Stimulated activated CD8-positive, alpha-beta memory T cell treated with anti-CD3 and anti-CD28 coated beads, Interleukin-4, amount 100 ng/mL, for 24 hours (primary cell): ENCODE data around the gene OR13C9.
"Not testable (repeated sequence)": the region's sequence is repeated elsewhere in the genome, so short reads cannot be mapped to it uniquely, and the experiment has no call there.

Source experiments
- DNase-seq: peaks from one replicate; pipeline ENCODE4 v3.0.0-alpha.2; 2020; ENCODE audit warnings: low read depth

The OR13C9 gene

DNA sequence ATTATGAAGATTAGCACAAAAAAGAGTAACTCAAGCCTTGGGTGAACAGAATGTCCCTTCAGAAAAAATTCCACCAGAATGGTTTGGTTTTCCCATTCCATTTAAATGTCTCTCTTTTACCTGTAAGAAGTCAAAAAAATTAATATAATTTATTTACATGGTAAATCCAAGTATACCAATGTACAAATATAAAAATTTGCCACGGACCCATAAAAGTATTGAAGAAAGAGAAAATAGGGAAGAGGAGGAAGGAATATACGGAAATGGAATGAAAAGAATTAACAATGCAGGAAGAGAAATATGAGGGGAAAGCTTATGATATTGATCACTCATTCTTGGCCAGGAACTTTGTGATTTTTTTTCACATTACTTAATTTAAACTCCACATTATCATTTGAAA, at the start of gene OR13C9:
Gene OR13C9, minus strand, starts transcription at position 101 of the 400 bp plus-strand sequence. Its CDS starts 0 bp downstream, at position 101.
- no peak for DNase-seq

- no peak for DNase-seq
Measured at GRCh38 chr9:104658496-104659195, 40.6 kb upstream of the OR13C9 start.

DNA sequence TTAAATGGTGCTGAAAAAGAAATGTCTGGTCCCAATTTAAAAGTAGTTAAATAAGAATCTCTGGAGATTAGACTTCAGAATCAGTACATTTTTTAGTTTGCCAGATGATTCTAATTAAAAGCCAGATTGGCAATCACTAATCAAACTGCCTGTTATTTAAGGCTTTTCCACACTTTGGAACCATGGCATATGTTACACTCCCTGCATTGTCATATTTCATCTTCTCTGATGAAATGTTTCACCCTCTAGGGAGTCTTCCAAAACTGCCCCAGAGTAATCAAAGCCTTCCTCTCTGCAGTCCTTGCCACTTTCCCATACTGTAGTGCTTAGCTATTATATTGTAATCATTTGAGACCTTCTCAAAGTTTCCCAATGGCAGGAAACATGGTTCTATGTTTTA, 17.5 kb upstream of the OR13C9 start:
- DNase-seq, result no peak

GRCh38 chr9:104633976-104634520, 16.0 kb upstream of the OR13C9 start:
- DNase-seq, result no peak

GRCh38 chr9:104625964-104626363, 8.0 kb upstream of the OR13C9 start:
- not testable (repeated sequence) for DNase-seq

DNA sequence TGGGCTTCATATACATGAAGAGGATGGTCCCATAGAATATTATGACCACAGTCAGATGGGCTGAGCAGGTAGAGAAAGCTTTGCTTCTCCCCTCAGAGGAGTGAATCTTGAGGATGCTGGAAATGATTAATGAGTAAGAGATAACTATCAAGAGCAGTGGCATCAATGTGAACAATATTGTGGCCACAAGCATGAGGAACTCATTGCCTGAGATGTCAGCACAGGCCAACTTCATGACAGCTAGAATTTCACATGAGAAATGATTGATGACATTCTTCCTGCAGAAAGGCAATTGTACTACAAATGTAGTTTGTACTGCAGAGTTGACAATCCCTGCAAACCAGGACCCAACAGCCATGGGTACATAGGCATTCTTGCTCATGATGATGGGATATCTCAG, 586 bp downstream of the OR13C9 start:
- DNase-seq, result no peak

GRCh38 chr9:104611213-104611612, 6.8 kb downstream of the OR13C9 start:
- no peak for DNase-seq

- DNase-seq, result no peak
Measured at GRCh38 chr9:104608336-104608735, 9.7 kb downstream of the OR13C9 start.

GRCh38 chr9:104606152-104606551, 11.9 kb downstream of the OR13C9 start:
- no peak for DNase-seq

GRCh38 chr9:104605527-104605926, 12.5 kb downstream of the OR13C9 start, which contains the start of gene OR13C2:
OR13C2 (minus strand) TSS chr9:104605627; CDS start chr9:104605627, 0 bp downstream.
- DNase-seq, result not testable (repeated sequence)

- no peak for DNase-seq
Measured at GRCh38 chr9:104604801-104605200, 13.2 kb downstream of the OR13C9 start.

DNA sequence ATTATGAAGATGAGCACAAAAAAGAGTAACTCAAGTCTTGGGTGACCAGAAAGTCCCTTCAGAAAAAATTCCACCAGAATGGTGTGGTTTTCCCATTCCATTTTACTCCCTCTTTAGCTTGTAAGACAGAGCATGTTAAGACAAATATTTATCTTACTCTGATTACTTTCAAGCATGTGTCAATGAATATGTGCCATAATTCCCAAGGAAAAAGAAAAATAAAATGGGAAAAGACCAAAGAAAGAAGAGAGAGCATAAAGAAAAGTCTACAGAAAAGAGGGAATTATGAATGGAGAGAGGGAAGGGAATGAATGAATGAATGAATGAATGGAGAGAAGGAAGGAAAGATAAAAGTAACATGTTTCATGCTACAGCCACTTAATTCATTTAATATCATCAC, 18.7 kb downstream of the OR13C9 start, which contains the start of gene OR13C5:
Gene OR13C5, minus strand, starts transcription at position 101 of the 400 bp plus-strand sequence. Its CDS starts 0 bp downstream, at position 101.
- DNase-seq, result not testable (repeated sequence)

- DNase-seq, result not testable (repeated sequence)
Measured at GRCh38 chr9:104598749-104599148, 19.3 kb downstream of the OR13C9 start.

GRCh38 chr9:104589626-104590025, 28.4 kb downstream of the OR13C9 start:
- DNase-seq, result no peak

- DNase-seq, result no peak
Measured at GRCh38 chr9:104586496-104587180, 31.4 kb downstream of the OR13C9 start.

GRCh38 chr9:104580562-104580961, 37.4 kb downstream of the OR13C9 start:
- no peak for DNase-seq

- DNase-seq, result no peak
Measured at GRCh38 chr9:104577263-104577662, 40.7 kb downstream of the OR13C9 start.

GRCh38 chr9:104575456-104575855, 42.5 kb downstream of the OR13C9 start:
- DNase-seq, result no peak

GRCh38 chr9:104572612-104573011, 45.4 kb downstream of the OR13C9 start:
- no peak for DNase-seq

DNA sequence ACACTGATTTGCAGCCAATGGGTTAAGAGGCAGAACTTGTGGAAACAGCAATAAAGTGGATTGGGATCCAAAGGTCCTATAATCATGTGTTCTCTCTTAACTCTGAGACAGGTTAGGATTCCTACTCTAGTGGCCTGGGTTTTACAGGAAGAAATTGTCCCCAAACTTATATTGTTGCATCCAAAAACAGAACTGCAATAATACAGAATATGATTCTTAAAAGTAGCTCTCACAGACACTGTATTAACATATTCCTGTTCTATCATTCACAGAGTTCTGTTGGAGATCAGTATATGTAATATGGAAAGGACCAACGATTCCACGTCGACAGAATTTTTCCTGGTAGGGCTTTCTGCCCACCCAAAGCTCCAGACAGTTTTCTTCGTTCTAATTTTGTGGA, 49.1 kb downstream of the OR13C9 start, which contains the start of gene OR13C8:
Gene OR13C8, plus strand, starts transcription at position 301 of the 400 bp plus-strand sequence. Its CDS starts 0 bp downstream, at position 301.
- DNase-seq, result no peak
